Neural progenitor cell (in vitro differentiated cells): ENCODE results near the gene AURKA. TPM values are rescaled to one million over a fixed set of nuclear protein-coding genes. Genes with fewer than 3 reads are reported as not detected.

ENCODE experiments used
- DNase-seq: peaks from one replicate; pipeline ENCODE4 v3.0.0-alpha.2; 2016; ENCODE audit warnings: low spot score
- H2AFZ ChIP-seq: fragments of 200-600 bp; sonication (generic); replicated peaks from 2 replicates; pipeline ENCODE4 v1.6.1; 2016; ENCODE audit warnings: antibody characterized with exemption
- H3F3A ChIP-seq: fragments of 200-600 bp; sonication (generic); 2 replicates; pipeline ENCODE4 v1.6.1; 2016; ENCODE audit warnings: antibody characterized with exemption, low read depth
- H3K27ac ChIP-seq: fragments of 200-600 bp; sonication (generic); 2 replicates; pipeline ENCODE4 v1.5.1; 2016; ENCODE audit warnings: mild to moderate bottlenecking
- H3K27me3 ChIP-seq: fragments of 200-600 bp; sonication (generic); 2 replicates; pipeline ENCODE4 v1.6.1; 2016; ENCODE audit warnings: mild to moderate bottlenecking, moderate library complexity
- H3K36me3 ChIP-seq: fragments of 200-600 bp; sonication (generic); 2 replicates; pipeline ENCODE4 v1.5.1; 2016
- H3K4me1 ChIP-seq: fragments of 200-600 bp; sonication (generic); 2 replicates; pipeline ENCODE4 v1.6.1; 2016; ENCODE audit warnings: mixed run types
- H3K4me2 ChIP-seq: fragments of 200-600 bp; sonication (generic); 2 replicates; pipeline ENCODE4 v1.6.1; 2016
- H3K4me3 ChIP-seq: fragments of 200-600 bp; sonication (generic); 2 replicates; pipeline ENCODE4 v1.5.1; 2016
- H3K79me2 ChIP-seq: fragments of 200-600 bp; sonication (generic); 2 replicates; pipeline ENCODE4 v1.6.1; 2016; ENCODE audit warnings: low read depth
- H3K9ac ChIP-seq: fragments of 200-600 bp; sonication (generic); 2 replicates; pipeline ENCODE4 v1.6.1; 2016
- H3K9me3 ChIP-seq: fragments of 200-600 bp; sonication (generic); 2 replicates; pipeline ENCODE4 v1.5.1; 2016; ENCODE audit warnings: low read depth
- H4K20me1 ChIP-seq: fragments of 200-600 bp; sonication (generic); 2 replicates; pipeline ENCODE4 v1.6.1; 2016; ENCODE audit warnings: low read depth
- H3K27ac Mint-ChIP-seq: 3 replicates; pipeline ENCODE4 v1.8.0; 2021; ENCODE audit warnings: mixed read lengths
- H3K27me3 Mint-ChIP-seq: 2 replicates; pipeline ENCODE4 v1.8.0; 2022; ENCODE audit warnings: low read depth, mild to moderate bottlenecking, inconsistent platforms, moderate library complexity, mixed read lengths; ENCODE audit not compliant: insufficient read depth
- H3K36me3 Mint-ChIP-seq: 3 replicates; pipeline ENCODE4 v1.8.0; 2021; ENCODE audit warnings: mixed read lengths
- H3K4me1 Mint-ChIP-seq: 3 replicates; pipeline ENCODE4 v1.8.0; 2021; ENCODE audit warnings: mixed read lengths
- H3K4me3 Mint-ChIP-seq: 3 replicates; pipeline ENCODE4 v1.8.0; 2021; ENCODE audit warnings: mild to moderate bottlenecking, moderate library complexity, mixed read lengths
- H3K9me3 Mint-ChIP-seq: 3 replicates; pipeline ENCODE4 v1.8.0; 2020; ENCODE audit warnings: mixed read lengths
- CTCF ChIP-seq: fragments of 200-600 bp; sonication (generic); IDR thresholded peaks from 2 replicates; pipeline ENCODE4 v1.5.1; 2017; ENCODE audit warnings: antibody characterized with exemption, mild to moderate bottlenecking
- EZH2 ChIP-seq: fragments of 200-600 bp; sonication (generic); IDR thresholded peaks from 2 replicates; pipeline ENCODE4 v1.6.1; 2017; ENCODE audit warnings: antibody characterized with exemption, mild to moderate bottlenecking, moderate library complexity
- EZH2phosphoT487 ChIP-seq: fragments of 200-600 bp; sonication (generic); IDR thresholded peaks from 2 replicates; pipeline ENCODE4 v1.6.1; 2017; ENCODE audit warnings: antibody characterized with exemption
- total RNA-seq: library from RNA; depleted of rRNA; stranded (reverse); fragments of >200 nt; gene quantifications from 2 replicates; pipeline ENCODE4 v1.2.3, GENCODE V29; 2015; ENCODE audit warnings: low replicate concordance

AURKA gene
- total RNA-seq, 1 donor from 2014 or later = 186 TPM

- Histone ChIP-seq H2AFZ (no peak overlapping the region), H3K4me1 (no peaks in the 10 kb centered on the region), H3K4me2 (no peak overlapping the region), H3K9me3 (no peaks in the 10 kb centered on the region), H3K4me3 (no peak overlapping the region), H3K79me2 (no peaks in the 10 kb centered on the region), H3K9ac (no peak overlapping the region), H4K20me1 (no peaks in the 10 kb centered on the region), H3K27me3 (peaks cover 24% of the 10 kb centered on the region), H3F3A (no peaks in the 10 kb centered on the region), H3K27ac (no peak overlapping the region), H3K36me3 (no peaks in the 10 kb centered on the region)
- no peak for DNase-seq
- no peak overlapping the region for H3K4me3 Mint-ChIP-seq
- no peaks in the 10 kb centered on the region for H3K36me3 Mint-ChIP-seq
- H3K4me1 Mint-ChIP-seq = peaks cover 31% of the 10 kb centered on the region
- H3K9me3 Mint-ChIP-seq = no peaks in the 10 kb centered on the region
- H3K27me3 Mint-ChIP-seq = no peaks in the 10 kb centered on the region
- TF ChIP-seq EZH2 = no peak
- TF ChIP-seq EZH2phosphoT487 = no peak
- TF ChIP-seq CTCF = no peak
- H3K27ac Mint-ChIP-seq = no peak overlapping the region
These were observed 38.4 kb upstream of the AURKA start for GRCh38 chr20:56430461-56430860.

GRCh38 chr20:56429941-56430340 is 37.9 kb upstream of the AURKA start:
- no peak for TF ChIP-seq CTCF
- H3K27me3 Mint-ChIP-seq = no peaks in the 10 kb centered on the region
- Histone ChIP-seq H3K4me3 (no peak overlapping the region), H3K36me3 (no peaks in the 10 kb centered on the region), H3K79me2 (no peaks in the 10 kb centered on the region), H3K27me3 (peaks cover 24% of the 10 kb centered on the region), H3K9me3 (no peaks in the 10 kb centered on the region), H3F3A (no peaks in the 10 kb centered on the region), H3K27ac (no peak overlapping the region), H4K20me1 (no peaks in the 10 kb centered on the region), H3K4me2 (no peak overlapping the region), H3K4me1 (no peaks in the 10 kb centered on the region), H3K9ac (no peak overlapping the region), H2AFZ (no peak overlapping the region)
- no peaks in the 10 kb centered on the region for H3K36me3 Mint-ChIP-seq
- H3K4me1 Mint-ChIP-seq = peaks cover 30% of the 10 kb centered on the region
- H3K27ac Mint-ChIP-seq = no peak overlapping the region
- no peak overlapping the region for H3K4me3 Mint-ChIP-seq
- no peaks in the 10 kb centered on the region for H3K9me3 Mint-ChIP-seq
- DNase-seq = no peak

- Histone ChIP-seq H3K79me2 (no peaks in the 10 kb centered on the region), H2AFZ (no peak overlapping the region), H3K4me1 (no peaks in the 10 kb centered on the region), H3K9ac (no peak overlapping the region), H3K27ac (no peak overlapping the region), H3F3A (no peaks in the 10 kb centered on the region), H3K9me3 (no peaks in the 10 kb centered on the region), H3K4me2 (no peak overlapping the region), H3K4me3 (no peak overlapping the region), H4K20me1 (no peaks in the 10 kb centered on the region), H3K27me3 (peaks cover 29% of the 10 kb centered on the region), H3K36me3 (no peaks in the 10 kb centered on the region)
- Mint-ChIP-seq H3K4me3 (no peak overlapping the region), H3K27ac (no peak overlapping the region), H3K27me3 (no peaks in the 10 kb centered on the region), H3K36me3 (no peaks in the 10 kb centered on the region), H3K9me3 (no peaks in the 10 kb centered on the region), H3K4me1 (peaks cover 29% of the 10 kb centered on the region)
- no peak for DNase-seq
- TF ChIP-seq EZH2phosphoT487 = no peak
These were observed 37.5 kb upstream of the AURKA start for GRCh38 chr20:56429502-56429901.

- no peaks in the 10 kb centered on the region for H3K36me3 ChIP-seq
- Mint-ChIP-seq H3K4me3 (no peak overlapping the region), H3K27me3 (no peaks in the 10 kb centered on the region), H3K9me3 (no peaks in the 10 kb centered on the region), H3K27ac (no peak overlapping the region), H3K36me3 (no peaks in the 10 kb centered on the region), H3K4me1 (peaks cover 25% of the 10 kb centered on the region)
- no peak overlapping the region for H3K9ac ChIP-seq
- no peaks in the 10 kb centered on the region for H3K79me2 ChIP-seq
- H3K4me3 ChIP-seq = no peak overlapping the region
- H3K27ac ChIP-seq = no peak overlapping the region
- no peaks in the 10 kb centered on the region for H4K20me1 ChIP-seq
- no peaks in the 10 kb centered on the region for H3K9me3 ChIP-seq
- H3K4me1 ChIP-seq = no peaks in the 10 kb centered on the region
- no peaks in the 10 kb centered on the region for H3F3A ChIP-seq
- H3K27me3 ChIP-seq = peaks cover 33% of the 10 kb centered on the region
- no peak for TF ChIP-seq EZH2
- no peak for DNase-seq
- no peak overlapping the region for H3K4me2 ChIP-seq
- no peak overlapping the region for H2AFZ ChIP-seq
These were observed 36.9 kb upstream of the AURKA start for GRCh38 chr20:56428881-56429280.
